H54 (cell line): ENCODE data around the gene ARHGAP18.

Experiments
- DNase-seq: peaks from one replicate; pipeline ENCODE4 v3.0.0; 2011; ENCODE audit warnings: low spot score, mixed read lengths; ENCODE audit not compliant: insufficient read length
- FAIRE-seq: peaks from 3 replicates; lab custom pipeline; 2011; peaks lifted over from hg19 to GRCh38; lab: Jason Lieb, UNC
- POLR2A ChIP-seq: IDR thresholded peaks from 2 replicates; pipeline ENCODE4 v1.6.1; 2011; ENCODE audit warnings: low read depth, mild to moderate bottlenecking, low read length

ARHGAP18 gene

DNA sequence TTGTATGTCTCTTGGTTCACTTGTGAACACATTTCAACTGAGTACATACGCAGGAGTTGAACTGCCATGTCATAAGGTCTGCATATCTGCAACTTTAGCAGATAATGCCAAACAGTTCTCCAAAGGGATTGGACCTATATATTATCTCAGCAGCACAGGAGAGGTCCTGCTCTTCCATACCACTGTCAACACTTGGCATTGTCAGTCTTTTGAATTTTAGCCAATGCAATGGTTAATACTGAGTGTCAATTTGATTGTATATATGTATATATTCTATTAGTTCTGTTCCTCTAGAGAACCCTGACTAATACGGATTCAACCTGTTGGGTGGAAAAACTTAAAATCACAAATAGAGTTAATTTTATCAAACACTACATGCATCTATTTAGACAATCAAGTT, 26.1 kb upstream of the ARHGAP18 start:
- no peak for TF ChIP-seq POLR2A
- DNase-seq (no peak), FAIRE-seq (no peak)

- DNase-seq, result no peak
- FAIRE-seq, result no peak
- no peak for TF ChIP-seq POLR2A
Observed at GRCh38 chr6:129733290-129733689, 23.3 kb upstream of the ARHGAP18 start.

- FAIRE-seq, result no peak
- TF ChIP-seq POLR2A, result no peak
- DNase-seq, result no peak
Observed at GRCh38 chr6:129732542-129732941, 22.6 kb upstream of the ARHGAP18 start.

GRCh38 chr6:129732034-129732433, 22.1 kb upstream of the ARHGAP18 start:
- FAIRE-seq (no peak), DNase-seq (no peak)
- no peak for TF ChIP-seq POLR2A

GRCh38 chr6:129731428-129731827, 21.5 kb upstream of the ARHGAP18 start:
- no peak for DNase-seq
- FAIRE-seq, result no peak
- no peak for TF ChIP-seq POLR2A

GRCh38 chr6:129730477-129731165, 20.6 kb upstream of the ARHGAP18 start:
- DNase-seq, result no peak
- TF ChIP-seq POLR2A, result no peak
- no peak for FAIRE-seq

- no peak for TF ChIP-seq POLR2A
- no peak for FAIRE-seq
- no peak for DNase-seq
Observed at GRCh38 chr6:129726650-129727049, 16.7 kb upstream of the ARHGAP18 start.

DNA sequence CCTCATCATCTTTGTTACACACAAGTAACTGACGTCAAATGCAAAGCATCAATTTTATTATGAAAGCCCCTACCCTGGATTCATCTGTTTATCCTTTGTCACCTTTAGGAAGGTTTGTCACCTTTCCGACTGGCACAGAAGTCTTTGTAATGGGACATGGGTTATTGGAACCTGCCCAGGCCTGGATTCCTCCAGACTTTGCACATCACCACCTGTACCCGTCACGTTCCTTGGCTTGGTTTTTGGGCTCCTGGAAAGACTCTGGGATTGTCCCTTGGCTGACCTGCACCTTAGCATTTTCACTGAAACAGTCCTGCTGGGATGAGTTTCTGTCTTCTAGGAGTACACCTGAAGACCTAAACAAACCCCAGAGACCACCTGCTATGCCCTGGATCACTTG, 15.4 kb upstream of the ARHGAP18 start:
- DNase-seq (no peak), FAIRE-seq (no peak)
- TF ChIP-seq POLR2A, result no peak

GRCh38 chr6:129719692-129720091, 9.7 kb upstream of the ARHGAP18 start:
- DNase-seq (no peak), FAIRE-seq (no peak)
- no peak for TF ChIP-seq POLR2A

DNA sequence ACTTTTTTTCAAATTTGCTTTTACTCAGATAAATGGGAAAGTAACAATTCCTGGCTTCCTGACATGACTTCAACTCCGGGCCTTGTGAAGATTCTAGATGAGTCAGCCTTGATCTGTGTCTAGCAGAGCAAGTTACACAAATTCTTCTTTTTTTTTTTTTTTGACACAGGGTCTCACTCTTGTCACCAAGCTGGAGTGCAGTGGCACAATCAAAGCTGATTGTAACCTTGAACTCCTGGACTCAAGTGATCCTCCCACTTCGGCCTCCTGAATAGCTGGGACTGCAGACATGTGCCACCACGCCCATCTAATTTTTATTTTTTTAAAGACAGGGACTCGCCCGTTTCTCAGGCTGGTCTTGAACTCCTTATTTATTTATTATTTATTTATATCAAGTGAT, 7.3 kb upstream of the ARHGAP18 start:
- no peak for TF ChIP-seq POLR2A
- DNase-seq, result no peak
- no peak for FAIRE-seq

DNA sequence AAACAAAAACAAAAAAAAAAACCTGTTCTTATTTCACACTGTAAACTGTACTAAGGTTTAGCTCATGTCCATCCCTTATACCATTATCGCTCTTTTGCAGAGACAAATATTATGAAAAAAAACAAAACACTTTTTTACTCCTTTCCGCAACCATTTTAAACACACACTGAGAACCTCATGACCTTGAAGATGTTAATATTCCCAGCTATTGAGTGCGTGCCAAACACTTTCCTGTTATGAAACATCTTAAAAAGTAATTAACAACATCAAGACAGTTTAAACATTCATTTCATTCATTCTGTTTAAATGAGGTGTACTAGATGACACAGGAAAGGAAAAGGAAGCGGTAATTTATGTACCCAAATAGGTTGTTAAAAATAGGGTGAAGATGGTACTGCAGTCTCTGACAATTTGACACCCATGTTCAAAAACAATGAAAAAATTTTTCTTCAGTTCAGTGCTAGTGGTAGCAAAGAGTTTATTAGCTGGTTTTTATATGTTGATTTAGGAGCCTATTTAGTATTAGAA, 3.9 kb upstream of the ARHGAP18 start:
- no peak for TF ChIP-seq POLR2A
- DNase-seq, result no peak
- no peak for FAIRE-seq

- TF ChIP-seq POLR2A, result no peak
- DNase-seq (no peak), FAIRE-seq (no peak)
Observed at GRCh38 chr6:129711271-129711631, 1.3 kb upstream of the ARHGAP18 start.

GRCh38 chr6:129710450-129711270, 683 bp upstream of the ARHGAP18 start:
- no peak for TF ChIP-seq POLR2A
- FAIRE-seq (no peak), DNase-seq (no peak)

GRCh38 chr6:129709196-129709768, 695 bp downstream of the ARHGAP18 start:
- DNase-seq, result no peak

More at GRCh38 chr6:129709196-129709768, 695 bp downstream of the ARHGAP18 start:
- TF ChIP-seq POLR2A, result no peak
- no peak for FAIRE-seq
